PC-3 (cell line): ENCODE data around the gene MYCL. TPM values are rescaled to one million over a fixed set of nuclear protein-coding genes. Genes with fewer than 3 reads are reported as not detected.

Source experiments
- ATAC-seq: fragments of 200-7000 bp; cut with Tn5 transposase; 2 replicates; pipeline ENCODE4 v1.9.1; 2020; ENCODE audit warnings: mild to moderate bottlenecking, moderate library complexity
- BruUV-seq: library from RNA; stranded (reverse); fragments of 400-500 nt; replicated peaks from 2 replicates; lab custom pipeline; 2021; lab: Mats Ljungman, UMichigan
- CTCF ChIA-PET: fragments of 300-600 bp; sonication (Branson Sonifier 250); formaldehyde crosslinking; loops from one replicate; lab custom pipeline; 2022; ENCODE audit warnings: antibody characterized with exemption; lab: Charles Lee
- POLR2A ChIA-PET: fragments of 300-600 bp; sonication (Branson Sonifier 250); formaldehyde crosslinking; loops from one replicate; lab custom pipeline; 2022; ENCODE audit warnings: antibody characterized with exemption; ENCODE audit not compliant: unreplicated experiment; lab: Charles Lee
- DNase-seq: peaks from one replicate; pipeline ENCODE4 v3.0.0-alpha.2; 2015
- H2AFZ ChIP-seq: fragments of 300-600 bp; sonication (generic); 2 replicates; pipeline ENCODE4 v1.6.0; 2016; ENCODE audit warnings: antibody characterized with exemption, low read length
- H3F3A ChIP-seq: fragments of 300-600 bp; sonication (generic); one replicate; pipeline ENCODE4 v1.6.0; 2017; ENCODE audit warnings: antibody characterized with exemption, low read length, control low read depth, mild to moderate bottlenecking; ENCODE audit not compliant: unreplicated experiment
- H3K27ac ChIP-seq: fragments of 300-600 bp; sonication (generic); 2 replicates; pipeline ENCODE4 v1.5.1; 2016; ENCODE audit warnings: mild to moderate bottlenecking, low read length
- H3K27me3 ChIP-seq: fragments of 300-600 bp; sonication (generic); 2 replicates; pipeline ENCODE4 v1.6.1; 2016; ENCODE audit warnings: low read length, mixed read lengths
- H3K36me3 ChIP-seq: fragments of 300-600 bp; sonication (generic); 2 replicates; pipeline ENCODE4 v1.6.1; 2016; ENCODE audit warnings: low read depth, mixed run types, low read length, mixed read lengths
- H3K4me1 ChIP-seq: fragments of 300-600 bp; sonication (generic); 2 replicates; pipeline ENCODE4 v1.5.1; 2016; ENCODE audit warnings: low read length; ENCODE audit not compliant: insufficient read depth
- H3K4me2 ChIP-seq: fragments of 300-600 bp; sonication (generic); 2 replicates; pipeline ENCODE4 v1.6.0; 2016; ENCODE audit warnings: low read length
- H3K4me3 ChIP-seq: fragments of 300-600 bp; sonication (generic); 2 replicates; pipeline ENCODE4 v1.5.1; 2016; ENCODE audit warnings: mild to moderate bottlenecking, low read length, mixed read lengths
- H3K79me2 ChIP-seq: fragments of 300-600 bp; sonication (generic); 2 replicates; pipeline ENCODE4 v1.6.1; 2017; ENCODE audit warnings: low read length, mixed read lengths
- H3K9ac ChIP-seq: fragments of 300-600 bp; sonication (generic); 2 replicates; pipeline ENCODE4 v1.6.0; 2016; ENCODE audit warnings: mild to moderate bottlenecking, low read length
- H3K9me2 ChIP-seq: fragments of 300-600 bp; sonication (generic); replicated peaks from 2 replicates; pipeline ENCODE4 v1.6.1; 2016; ENCODE audit warnings: mixed run types, low read length, mixed read lengths
- H3K9me3 ChIP-seq: fragments of 300-600 bp; sonication (generic); 2 replicates; pipeline ENCODE4 v1.6.1; 2016; ENCODE audit warnings: low read length, mixed read lengths
- H4K20me1 ChIP-seq: fragments of 300-600 bp; sonication (generic); 2 replicates; pipeline ENCODE4 v1.6.1; 2016; ENCODE audit warnings: low read length, mixed read lengths
- EZH2 ChIP-seq: fragments of 300-600 bp; sonication (generic); IDR thresholded peaks from one replicate; pipeline ENCODE4 v1.6.1; 2017; ENCODE audit warnings: antibody characterized with exemption, mild to moderate bottlenecking, low read length; ENCODE audit not compliant: unreplicated experiment
- EZH2phosphoT487 ChIP-seq: fragments of 300-600 bp; sonication (generic); IDR thresholded peaks from 2 replicates; pipeline ENCODE4 v1.6.1; 2018; ENCODE audit warnings: mild to moderate bottlenecking, antibody characterized with exemption, low read length, borderline replicate concordance
- intact Hi-C: fragments of 100-400 bp; cut with micrococcal nuclease; formaldehyde crosslinking; loops from 2 replicates; pipeline ENCODE4 v1.9.0; 2023
- total RNA-seq: library from RNA; depleted of rRNA; stranded (reverse); fragments of >200 nt; gene quantifications from 2 replicates; pipeline ENCODE4 v1.2.3, GENCODE V29; 2014; rRNA removed
- TF ChIP-seq, protein P1 (sequence below): fragments of 300-600 bp; sonication (generic); conservative IDR thresholded peaks from 2 replicates; pipeline ENCODE4 v1.5.1; 2017; ENCODE audit warnings: antibody characterized with exemption, low read depth, mild to moderate bottlenecking, low read length

The MYCL gene
- total RNA-seq, 1 experiment from 2014 or later, result 4.0 TPM

DNA sequence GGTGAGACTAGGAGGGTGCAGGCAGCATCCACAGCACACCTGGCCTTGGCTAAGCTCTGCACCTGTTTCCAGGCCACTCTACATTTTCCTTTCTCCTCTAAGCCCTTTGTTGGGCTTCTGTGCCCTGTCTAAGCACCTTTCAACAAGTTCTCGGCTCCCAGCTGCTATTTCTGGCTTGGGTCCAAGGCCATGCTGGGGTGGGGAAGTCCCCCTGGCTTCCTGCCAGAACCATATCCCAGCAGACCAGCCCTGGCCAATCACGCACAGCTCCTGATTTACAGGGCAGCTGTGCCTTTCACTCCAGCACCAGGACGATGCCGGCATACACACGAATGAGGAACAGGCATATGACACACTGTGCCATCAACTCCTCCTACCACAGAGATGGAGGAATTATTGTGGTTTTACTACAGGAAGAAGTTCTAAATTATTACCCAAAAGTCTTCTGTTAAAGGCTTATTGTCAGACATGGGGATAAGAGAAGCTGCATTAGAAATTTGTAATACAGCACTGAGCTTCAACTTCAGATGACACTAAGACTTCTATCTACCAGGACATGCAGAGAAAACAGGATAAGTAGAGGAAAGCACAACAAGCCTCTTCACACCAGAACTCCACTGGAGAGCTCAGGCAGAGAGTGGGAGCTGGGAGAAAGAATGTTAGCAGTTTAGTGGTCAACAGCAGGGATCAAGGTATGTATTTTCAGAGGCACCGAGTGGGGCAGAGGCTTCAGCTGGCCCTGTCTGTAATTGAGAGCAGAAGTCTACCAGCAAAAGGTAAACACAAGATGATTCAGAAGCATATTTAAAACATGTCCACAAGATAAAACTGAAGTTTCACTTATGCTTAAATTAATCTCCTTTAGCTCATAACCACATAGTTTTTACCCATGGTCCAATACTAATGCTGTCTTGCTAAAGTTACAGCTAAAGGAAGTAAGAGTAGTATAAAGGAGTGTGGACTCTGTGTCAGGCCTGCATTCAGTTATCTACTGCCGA, 55.8 kb downstream of the MYCL start:
- peaks cover 20% of the 10 kb centered on the region for H3K79me2 ChIP-seq
- DNase-seq (peak; percentile 46), ATAC-seq (peak; percentile 91)
- H3K36me3 ChIP-seq, result peaks cover 65% of the 10 kb centered on the region
- H4K20me1 ChIP-seq, result peaks cover 7% of the 10 kb centered on the region
- no TSS peak for BruUV-seq
- H3K4me2 ChIP-seq, result 0 out of 2 replicates have a peak overlapping the region, but pooled peaks have one; percentile 8
- H3K27me3 ChIP-seq, result no peaks in the 10 kb centered on the region
- H3K9me2 ChIP-seq, result no peaks in the 10 kb centered on the region
- H3F3A ChIP-seq, result peaks cover 4% of the 10 kb centered on the region
- H3K9me3 ChIP-seq, result no peaks in the 10 kb centered on the region
- POLR2A ChIA-PET, result interaction anchor here (0.9 kb wide), 2 partner anchors 47 to 56 kb away, joined by 7 to 8 read pairs; partner anchors contain the start of gene MYCL
- CTCF ChIA-PET, result interaction anchor here (0.7 to 1.4 kb wide), 3 partner anchors 26 to 144 kb away, joined by 3 to 5 read pairs (median 3); no protein-coding TSS in a partner anchor
- TF ChIP-seq, protein P1, sequence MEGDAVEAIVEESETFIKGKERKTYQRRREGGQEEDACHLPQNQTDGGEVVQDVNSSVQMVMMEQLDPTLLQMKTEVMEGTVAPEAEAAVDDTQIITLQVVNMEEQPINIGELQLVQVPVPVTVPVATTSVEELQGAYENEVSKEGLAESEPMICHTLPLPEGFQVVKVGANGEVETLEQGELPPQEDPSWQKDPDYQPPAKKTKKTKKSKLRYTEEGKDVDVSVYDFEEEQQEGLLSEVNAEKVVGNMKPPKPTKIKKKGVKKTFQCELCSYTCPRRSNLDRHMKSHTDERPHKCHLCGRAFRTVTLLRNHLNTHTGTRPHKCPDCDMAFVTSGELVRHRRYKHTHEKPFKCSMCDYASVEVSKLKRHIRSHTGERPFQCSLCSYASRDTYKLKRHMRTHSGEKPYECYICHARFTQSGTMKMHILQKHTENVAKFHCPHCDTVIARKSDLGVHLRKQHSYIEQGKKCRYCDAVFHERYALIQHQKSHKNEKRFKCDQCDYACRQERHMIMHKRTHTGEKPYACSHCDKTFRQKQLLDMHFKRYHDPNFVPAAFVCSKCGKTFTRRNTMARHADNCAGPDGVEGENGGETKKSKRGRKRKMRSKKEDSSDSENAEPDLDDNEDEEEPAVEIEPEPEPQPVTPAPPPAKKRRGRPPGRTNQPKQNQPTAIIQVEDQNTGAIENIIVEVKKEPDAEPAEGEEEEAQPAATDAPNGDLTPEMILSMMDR, result no peak
- TF ChIP-seq EZH2phosphoT487 (no peak), EZH2 (no peak)
- H3K27ac ChIP-seq, result peak overlapping the region; percentile 42
- no peak overlapping the region for H3K9ac ChIP-seq
- intact Hi-C loops, result loop anchor here (1.0 kb wide), 1 partner anchor 56 kb away; no protein-coding TSS in a partner anchor
- H2AFZ ChIP-seq, result no peak overlapping the region
- H3K4me3 ChIP-seq, result no peak overlapping the region
- peaks cover 23% of the 10 kb centered on the region for H3K4me1 ChIP-seq

Other genes with a start within 250 kb of the MYCL start
- gene NT5C1A, start 229.8 kb downstream of the MYCL start, total RNA-seq, result not detected in 2 replicates
- 0.04 and 0.12 TPM in 2 replicates for gene HPCAL4, start 210.5 kb downstream of the MYCL start, total RNA-seq
- 45.1 and 53.6 TPM in 2 replicates for gene PPIE, start 163.0 kb downstream of the MYCL start, total RNA-seq
- gene OXCT2, start 130.6 kb downstream of the MYCL start, total RNA-seq, result 0.98 and 3.9 TPM in 2 replicates
- 3.3 and 4.7 TPM in 2 replicates for gene BMP8B, start 113.1 kb downstream of the MYCL start, total RNA-seq
- 31.0 and 35.6 TPM in 2 replicates for gene TRIT1, start 18.4 kb downstream of the MYCL start, total RNA-seq
- 8.6 and 12.1 TPM in 2 replicates for gene MFSD2A, start 53.2 kb upstream of the MYCL start, total RNA-seq
- 214 and 243 TPM in 2 replicates for gene CAP1, start 138.8 kb upstream of the MYCL start, total RNA-seq
- 63.9 and 72.9 TPM in 2 replicates for gene PPT1, start 195.3 kb upstream of the MYCL start, total RNA-seq